GM18511 (cell line): Measurements from ENCODE around the gene ACSS1.

ENCODE experiments used
- ATAC-seq: cut with Tn5 transposase; IDR thresholded peaks from one replicate; pipeline ENCODE4 v1.9.1; 2021; ENCODE audit warnings: mild to moderate bottlenecking, moderate library complexity; ENCODE audit not compliant: unreplicated experiment

ACSS1 gene

GRCh38 chr20:25061103-25061799 is 3.3 kb upstream of the ACSS1 start:
- no peak for ATAC-seq

- no peak for ATAC-seq
Observed at GRCh38 chr20:25059866-25060465, 2.0 kb upstream of the ACSS1 start.

GRCh38 chr20:25058847-25059810 is 1.2 kb upstream of the ACSS1 start:
- no peak for ATAC-seq

DNA sequence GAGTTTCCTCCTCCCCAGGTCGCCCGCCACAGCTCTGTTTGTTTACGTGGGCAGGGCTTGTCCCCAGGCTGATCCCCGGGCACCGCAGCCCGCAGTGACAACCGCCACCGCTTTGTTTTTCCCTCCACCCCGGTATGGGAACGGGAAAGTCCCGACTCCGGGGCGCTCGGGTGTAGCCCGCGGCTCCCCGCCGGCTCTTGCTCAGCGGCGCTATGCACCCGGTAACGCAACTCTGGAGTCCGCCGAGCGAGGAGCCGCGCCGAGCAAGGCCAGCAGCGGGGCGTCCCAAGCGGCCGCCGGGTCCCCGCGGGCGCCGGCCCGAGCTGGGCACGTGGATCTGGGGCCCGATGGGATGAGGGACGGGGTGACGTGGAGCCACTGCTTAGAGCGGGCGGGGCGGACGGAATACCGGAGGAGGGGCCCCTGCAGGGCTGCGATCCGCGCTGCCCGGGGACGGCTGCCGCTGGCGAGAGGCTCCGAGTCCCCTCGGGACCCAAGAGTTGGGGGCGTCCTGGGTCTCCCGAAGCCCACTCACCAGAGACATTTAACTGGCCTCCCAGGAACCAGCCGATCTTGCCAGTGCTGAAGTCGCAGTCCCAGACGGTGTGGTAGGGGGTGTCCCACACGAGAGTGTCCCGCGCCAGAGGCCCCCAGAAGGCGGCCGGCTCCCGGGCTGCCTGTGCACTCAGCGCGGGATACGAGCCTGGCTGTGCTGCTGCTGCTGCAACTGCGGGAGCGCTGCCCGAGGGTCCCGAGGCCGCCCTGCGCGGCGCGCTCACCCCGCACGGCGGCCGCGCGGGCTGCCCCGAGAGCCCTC is 497 bp downstream of the ACSS1 start:
- ATAC-seq = peak; percentile 35

GRCh38 chr20:25056690-25057233 is 1.2 kb downstream of the ACSS1 start:
- ATAC-seq = peak; percentile 29

DNA sequence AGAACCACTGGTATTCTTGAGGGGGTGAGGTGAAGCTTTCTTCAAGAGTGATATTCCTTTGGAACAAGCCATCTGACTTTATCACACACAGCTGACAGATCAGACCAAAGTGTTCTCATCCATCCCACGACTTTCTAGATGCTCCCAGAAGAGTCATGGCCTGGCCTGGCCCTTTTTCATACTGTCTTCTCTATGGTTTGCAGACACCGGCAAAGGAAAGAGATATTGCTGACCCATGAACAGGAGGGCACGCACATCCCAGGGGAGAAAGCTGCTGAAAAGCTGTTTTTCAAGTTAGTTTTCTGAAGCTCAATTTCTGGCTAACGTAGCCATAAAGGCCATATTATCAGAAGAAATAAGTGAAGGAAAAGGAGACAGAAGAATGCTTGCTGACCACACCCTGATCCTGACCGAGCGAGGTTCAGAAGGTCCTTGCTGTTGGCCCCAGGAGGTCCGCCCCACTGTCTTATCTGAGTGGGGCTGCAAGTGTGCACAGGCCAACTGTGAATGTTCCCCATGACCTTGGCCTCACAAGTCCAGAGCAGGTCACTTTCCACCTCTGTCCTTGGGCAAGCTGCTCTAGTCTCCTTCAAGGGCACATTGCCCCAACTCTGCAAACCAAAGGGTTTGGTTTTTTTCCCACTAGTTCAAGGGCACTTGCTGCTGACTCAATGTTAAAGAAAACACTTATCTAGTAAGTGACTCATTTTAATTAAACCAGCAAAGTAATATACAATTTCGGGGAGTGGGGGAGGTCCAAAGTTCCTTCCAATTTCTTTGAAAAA is 2.0 kb downstream of the ACSS1 start:
- ATAC-seq = no peak

DNA sequence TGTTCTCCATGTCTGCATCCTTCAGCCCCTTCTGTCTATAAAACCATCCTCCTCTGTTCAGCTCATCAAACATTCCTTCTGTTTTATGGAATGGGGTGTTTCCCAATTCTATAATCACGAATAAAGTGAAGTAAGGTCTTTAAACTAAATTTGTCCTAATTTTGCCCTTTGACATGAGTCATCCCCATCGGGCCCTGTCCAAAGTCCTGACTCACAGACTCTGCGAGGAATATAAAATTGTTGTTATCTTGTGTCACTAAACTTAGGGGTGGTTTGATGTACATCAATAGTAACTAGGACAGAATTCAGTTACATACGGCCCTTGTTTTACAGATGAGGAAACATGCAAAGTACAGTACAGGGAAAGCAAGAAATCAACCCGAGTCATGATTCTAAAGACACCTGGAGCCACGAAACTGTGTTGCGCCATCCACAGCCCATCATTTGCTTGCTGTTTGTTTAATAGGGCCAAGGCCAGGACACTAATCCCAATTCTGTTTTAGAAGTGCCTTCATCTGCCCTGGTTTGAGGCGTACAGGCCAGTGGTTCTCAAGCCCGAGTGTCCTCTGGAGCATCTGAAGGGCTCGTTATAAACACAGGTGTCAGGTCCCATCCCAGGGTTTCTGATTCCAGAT is 2.8 kb downstream of the ACSS1 start:
- ATAC-seq = no peak

DNA sequence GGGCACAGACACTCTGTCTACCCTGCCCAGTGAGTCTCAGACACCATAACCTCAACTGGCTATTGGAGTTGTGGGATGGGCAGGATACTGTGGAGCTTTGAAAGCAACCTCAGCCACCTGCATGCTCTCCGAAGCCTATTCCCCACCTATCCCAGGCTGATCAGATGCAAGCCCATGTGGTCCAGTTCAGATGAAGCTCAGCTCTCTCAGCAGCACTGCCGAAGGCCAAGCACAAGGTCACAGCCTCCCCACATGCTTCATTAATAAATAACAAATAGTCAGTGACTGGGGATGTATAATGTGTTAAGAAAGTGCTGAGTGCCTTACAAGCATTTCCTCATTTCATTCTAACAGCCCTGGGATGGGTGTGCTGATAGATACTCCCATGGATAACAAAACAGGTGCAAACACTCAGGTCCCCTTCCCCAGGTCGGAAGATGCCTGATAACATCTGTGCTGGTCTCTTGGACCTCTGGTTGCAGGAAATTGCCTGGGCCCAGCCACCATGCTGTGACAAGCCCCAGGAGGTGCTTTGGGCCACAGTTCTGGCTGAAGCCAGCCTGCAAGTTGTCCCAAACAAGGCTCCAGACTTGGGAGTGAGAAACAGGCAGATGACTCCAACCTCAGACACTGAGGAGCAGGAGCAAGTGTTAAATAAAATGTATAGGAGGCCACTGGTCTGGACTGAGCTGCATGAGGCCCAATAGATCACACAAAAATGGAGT is 3.7 kb downstream of the ACSS1 start:
- peak; percentile 23 for ATAC-seq

DNA sequence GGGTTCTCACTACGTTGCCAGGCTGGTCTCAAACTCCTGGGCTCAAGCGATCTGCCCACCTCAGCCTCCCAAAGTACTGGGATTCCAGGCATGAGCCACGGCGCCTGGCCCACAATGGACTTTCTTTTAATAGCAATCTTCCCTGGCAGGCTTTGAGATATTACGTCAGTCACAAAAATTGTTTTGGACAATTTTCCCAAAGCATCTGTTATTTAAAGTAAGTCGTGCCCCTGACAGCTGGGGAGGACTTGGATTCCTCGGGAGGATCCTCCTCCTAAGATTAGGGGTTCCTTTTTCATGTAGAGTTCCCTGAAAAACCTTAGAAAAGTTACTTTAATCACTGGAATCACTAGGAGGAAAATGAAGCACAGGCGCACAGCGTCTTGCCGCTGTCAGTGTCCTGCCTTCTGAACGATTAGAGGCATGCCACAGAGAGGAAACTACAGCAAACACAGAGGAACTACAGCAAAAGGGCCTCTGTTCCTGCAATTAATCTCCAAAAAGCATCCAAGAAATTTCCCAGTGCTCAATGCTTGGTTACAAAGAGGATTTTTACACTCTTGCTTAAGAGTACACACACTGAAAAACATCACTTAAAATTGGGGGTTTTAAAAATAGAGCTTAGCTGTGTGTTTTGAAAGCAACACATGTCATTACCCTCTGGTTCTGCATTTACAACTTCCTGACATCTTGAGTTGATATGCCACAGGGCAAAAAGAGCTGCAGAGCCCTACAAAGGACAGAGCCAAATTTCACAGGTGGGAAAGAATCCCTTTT is 4.5 kb downstream of the ACSS1 start:
- ATAC-seq = no peak

GRCh38 chr20:25052255-25053194 is 5.4 kb downstream of the ACSS1 start:
- no peak for ATAC-seq

- ATAC-seq = no peak
Observed at GRCh38 chr20:25051386-25052155, 6.4 kb downstream of the ACSS1 start.

GRCh38 chr20:25050501-25051350 is 7.2 kb downstream of the ACSS1 start:
- ATAC-seq = no peak

DNA sequence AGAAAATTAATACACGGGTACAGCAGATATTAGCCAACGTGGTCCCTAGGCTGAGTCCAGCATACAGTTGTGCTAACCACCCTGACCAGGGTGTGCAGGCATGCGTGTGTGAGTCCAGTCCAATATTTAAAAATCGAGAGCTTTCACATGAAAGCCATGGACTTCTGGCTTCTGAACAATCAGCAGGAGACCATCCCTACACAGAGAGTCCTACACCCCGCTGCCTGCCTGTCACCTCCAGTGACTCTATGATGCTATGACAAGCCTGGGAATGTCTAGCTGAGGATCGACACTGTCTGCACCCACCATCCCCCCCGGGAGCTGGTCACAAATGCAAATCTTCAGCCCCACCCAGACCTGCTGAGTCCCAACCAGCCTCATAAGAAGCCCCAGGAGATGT is 7.9 kb downstream of the ACSS1 start:
- no peak for ATAC-seq

DNA sequence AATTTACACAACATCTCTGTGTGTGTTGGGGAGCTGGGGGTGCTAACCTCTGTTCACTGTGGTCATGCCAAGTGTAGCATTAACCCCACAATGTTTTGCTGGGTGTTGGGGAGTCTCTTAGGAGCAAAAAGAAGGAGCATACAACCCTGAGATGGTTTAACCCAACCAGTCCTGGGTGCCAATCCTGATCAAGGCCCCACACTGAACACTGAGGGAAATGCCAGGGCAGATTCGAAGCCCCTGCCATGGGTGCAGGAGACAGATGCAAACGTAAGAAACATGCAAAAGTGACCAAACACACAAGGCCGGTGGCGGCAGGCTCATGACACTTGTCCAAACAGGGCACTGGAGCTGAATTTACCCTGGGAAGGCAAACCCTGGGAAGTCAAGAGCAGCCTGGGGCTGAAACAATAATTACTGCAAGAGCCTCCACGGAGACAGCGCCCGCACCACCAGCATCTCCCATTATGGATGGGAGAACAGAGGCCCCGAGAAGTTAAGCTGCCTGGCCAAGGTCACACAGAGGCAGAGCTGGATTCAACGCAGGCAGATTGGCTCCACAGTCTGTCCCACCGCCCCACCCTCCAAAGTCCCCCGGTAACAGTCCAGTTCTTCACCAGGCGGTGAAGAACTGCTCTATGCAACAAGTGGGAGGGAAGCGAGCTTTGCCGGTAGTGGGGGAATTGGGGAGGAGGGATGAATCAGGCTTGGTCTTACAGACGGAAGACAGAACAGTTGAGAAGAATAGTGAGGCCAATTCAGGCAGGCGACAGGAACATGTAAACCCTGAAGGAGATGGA is 8.5 kb downstream of the ACSS1 start:
- no peak for ATAC-seq
